NCI-H2171 treated with DMSO at 0.1 percent for 48 hours (cell line): ENCODE data around the gene CAMK1D.
"Not testable (repeated sequence)": the region's sequence is repeated elsewhere in the genome, so short reads cannot be mapped to it uniquely, and the experiment has no call there.

Experiments used
- DNase-seq: peaks from one replicate; lab custom pipeline; 2025; lab: John Stamatoyannopoulos, UW

CAMK1D gene

DNA sequence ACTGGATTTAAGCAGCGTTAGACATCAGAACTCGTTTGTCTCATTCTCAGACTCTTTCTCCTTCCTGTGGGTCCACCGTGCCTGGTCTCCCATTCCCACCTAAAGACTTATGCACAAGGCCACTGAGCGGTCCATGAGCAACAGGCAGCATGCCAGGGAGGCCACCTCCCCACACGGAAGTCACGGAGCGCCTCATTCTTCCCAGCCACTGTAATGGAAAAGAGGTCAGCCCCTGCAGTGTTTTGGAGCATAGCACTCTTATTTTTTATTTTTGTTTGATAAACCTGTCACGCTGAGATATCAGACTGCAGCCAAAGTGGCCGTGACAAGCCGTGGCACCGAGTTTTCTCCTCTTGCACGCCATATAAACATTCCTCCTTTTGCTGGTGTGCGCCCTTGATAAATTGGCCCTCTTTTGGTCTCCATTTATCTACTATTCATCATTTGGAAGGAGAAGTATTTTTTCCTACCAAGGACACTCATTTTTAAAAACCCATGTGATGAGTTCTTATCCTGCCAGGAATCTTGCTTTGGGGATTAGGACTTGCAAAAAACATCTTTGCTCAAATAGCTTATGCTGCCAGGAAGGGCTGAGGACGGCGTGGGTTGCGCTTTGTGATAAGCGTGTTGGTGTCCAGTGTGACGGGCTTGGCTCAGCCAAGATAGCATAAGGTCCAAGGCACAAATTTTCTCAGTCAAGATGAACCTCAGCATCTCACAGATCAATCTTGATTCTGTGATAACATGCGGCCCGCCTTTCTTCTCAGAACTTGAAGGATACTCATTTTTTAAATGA lies 446.2 kb downstream of the CAMK1D start:
- DNase-seq: no peak

- peak; percentile 60 for DNase-seq
Measured at GRCh38 chr10:12796401-12797160, 447.2 kb downstream of the CAMK1D start.

GRCh38 chr10:12797471-12798262 lies 448.3 kb downstream of the CAMK1D start:
- peak; percentile 25 for DNase-seq

DNA sequence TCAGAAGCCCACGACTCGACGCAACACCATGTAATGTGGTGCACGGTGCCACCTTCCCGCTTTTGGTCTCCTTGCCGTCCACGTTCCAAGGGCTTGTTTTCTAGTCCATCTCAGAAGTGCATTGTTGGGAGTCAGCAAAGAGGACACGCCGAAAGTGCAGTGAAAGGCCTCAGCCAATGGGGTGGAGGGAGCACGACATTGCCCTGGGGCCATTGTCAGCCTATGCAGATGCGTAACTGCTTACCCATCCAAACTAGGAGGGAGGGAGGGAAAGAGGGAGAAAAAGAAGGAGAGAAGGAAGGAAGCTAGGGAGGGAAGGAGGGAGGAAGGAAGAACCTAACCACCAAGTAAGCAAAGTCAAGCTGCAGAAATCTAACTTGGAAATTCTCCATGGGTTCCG lies 449.8 kb downstream of the CAMK1D start:
- DNase-seq: no peak

- DNase-seq: peak; percentile 16
Measured at GRCh38 chr10:12799714-12800113, 450.4 kb downstream of the CAMK1D start.

DNA sequence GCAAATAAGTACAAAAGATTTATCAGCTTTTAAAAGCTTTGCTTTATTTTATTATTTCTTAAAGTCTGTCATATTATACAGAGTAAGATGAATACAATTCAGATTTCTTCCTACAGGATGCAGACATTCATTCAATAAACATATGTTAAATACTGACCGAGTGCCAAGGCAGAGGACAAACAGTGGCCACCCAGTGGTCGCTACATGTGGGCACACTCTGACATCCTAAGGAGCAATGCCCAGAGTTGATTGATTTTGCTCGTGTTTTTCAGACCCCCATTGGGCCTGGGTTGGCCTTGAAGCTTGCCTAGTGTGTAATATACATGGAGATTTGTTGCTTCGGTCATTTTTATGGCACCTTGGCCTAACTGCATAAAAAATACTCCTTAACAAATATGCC lies 451.0 kb downstream of the CAMK1D start:
- DNase-seq: no peak

- DNase-seq: no peak
Measured at GRCh38 chr10:12801214-12802087, 452.1 kb downstream of the CAMK1D start.

DNA sequence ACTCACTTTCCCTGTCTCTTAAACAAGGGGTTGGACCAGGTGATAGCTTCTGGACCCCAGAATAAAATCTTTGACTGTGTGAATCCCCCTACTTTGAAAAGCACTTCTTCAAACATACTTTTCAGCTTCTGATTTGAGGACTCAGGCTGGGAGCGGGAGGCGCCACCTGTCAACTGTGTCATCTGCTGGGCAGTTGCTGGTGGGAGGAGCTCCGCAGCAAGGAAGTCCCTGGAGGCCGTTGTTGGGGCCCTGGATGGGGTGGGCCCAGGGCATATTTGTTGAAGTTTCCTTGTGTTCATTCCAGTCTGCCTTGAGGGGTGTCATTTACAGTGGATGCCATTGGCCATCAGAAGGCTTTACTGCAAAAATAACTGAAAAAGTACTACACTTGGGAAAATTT lies 454.4 kb downstream of the CAMK1D start:
- peak; percentile 21 for DNase-seq

- no peak for DNase-seq
Measured at GRCh38 chr10:12806228-12807095, 457.1 kb downstream of the CAMK1D start.

- no peak for DNase-seq
Measured at GRCh38 chr10:12807096-12807755, 457.9 kb downstream of the CAMK1D start.

- no peak for DNase-seq
Measured at GRCh38 chr10:12808014-12808613, 458.8 kb downstream of the CAMK1D start.

DNA sequence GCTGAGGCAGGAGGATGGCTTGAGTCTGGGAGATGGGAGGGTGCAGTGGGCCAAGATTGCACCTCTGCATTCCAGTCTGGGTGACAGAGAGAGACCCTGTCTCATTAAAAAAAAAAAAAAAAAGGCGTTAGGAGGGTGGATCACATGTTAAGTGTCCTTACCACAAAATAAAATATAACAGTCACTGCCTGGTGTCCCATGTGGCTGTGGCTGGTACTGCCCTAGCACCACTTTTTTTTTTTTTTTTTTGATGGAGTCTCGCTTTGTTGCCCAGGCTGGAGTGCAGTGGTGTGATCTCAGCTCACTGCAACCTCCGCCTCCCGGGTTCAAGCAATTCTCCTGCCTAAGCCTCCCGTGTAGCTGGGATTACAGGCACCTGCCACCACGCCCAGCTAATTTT lies 460.7 kb downstream of the CAMK1D start:
- DNase-seq: not testable (repeated sequence)

DNA sequence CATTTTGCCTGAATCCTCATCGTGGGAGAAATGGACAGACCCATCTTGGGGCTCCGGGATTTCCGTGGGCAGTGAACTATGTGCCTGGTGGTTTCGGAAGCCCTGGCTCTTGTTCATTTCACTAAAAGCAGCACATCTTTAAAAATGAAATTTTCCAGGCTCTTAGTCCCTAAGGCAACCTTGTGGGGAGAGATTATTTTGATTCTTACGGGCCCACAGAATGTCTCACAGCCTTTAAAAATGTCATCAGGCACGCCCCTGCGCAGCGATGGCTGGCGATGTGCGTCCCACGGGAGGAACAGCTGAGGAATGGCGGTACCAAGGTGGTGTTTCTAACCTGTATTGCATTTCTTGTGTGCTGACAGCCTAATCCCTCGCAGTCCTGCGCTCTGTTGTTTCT lies 462.5 kb downstream of the CAMK1D start:
- DNase-seq: no peak

DNA sequence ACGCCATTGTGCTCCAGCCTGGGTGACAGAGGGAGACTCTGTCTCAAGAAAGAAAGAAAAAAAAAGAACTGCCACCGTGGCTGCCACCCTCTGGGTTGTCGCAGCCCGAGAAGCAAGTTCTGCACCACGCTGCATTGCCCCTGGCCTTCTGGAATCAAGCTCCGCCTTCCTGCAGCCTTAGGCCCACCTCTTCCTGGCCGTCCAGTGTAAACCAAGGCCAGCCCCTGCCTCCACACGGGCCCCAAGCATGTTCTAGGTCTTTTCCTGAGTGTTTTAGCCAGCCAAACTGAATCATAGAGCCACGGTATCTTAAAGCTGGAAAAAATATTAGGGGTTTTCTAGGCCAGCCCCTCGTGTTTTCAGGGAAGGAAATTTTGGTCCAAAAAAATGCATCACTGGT lies 463.2 kb downstream of the CAMK1D start:
- no peak for DNase-seq

GRCh38 chr10:12814166-12814565 lies 464.8 kb downstream of the CAMK1D start:
- DNase-seq: no peak

- no peak for DNase-seq
Measured at GRCh38 chr10:12819071-12819470, 469.7 kb downstream of the CAMK1D start.

DNA sequence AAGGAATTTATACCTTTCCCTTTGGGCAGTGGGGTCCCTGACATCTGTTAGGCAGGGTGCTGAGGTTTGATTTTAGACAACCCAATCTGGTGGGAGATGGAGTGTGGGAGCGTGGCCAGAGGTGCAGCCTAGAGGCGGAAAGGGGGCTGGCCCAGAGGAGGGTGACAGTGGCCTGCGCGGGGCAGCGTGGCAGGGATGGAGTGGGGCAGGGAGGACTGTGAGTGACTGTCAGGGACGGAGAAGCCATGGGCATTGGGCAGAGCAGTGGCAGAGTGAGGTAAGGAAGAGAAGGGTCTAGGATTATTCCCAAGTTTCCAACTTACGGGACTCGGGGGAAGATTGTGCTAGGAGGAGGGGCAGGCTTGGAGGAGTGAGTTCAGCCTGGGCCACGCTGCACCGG lies 470.3 kb downstream of the CAMK1D start:
- DNase-seq: no peak

DNA sequence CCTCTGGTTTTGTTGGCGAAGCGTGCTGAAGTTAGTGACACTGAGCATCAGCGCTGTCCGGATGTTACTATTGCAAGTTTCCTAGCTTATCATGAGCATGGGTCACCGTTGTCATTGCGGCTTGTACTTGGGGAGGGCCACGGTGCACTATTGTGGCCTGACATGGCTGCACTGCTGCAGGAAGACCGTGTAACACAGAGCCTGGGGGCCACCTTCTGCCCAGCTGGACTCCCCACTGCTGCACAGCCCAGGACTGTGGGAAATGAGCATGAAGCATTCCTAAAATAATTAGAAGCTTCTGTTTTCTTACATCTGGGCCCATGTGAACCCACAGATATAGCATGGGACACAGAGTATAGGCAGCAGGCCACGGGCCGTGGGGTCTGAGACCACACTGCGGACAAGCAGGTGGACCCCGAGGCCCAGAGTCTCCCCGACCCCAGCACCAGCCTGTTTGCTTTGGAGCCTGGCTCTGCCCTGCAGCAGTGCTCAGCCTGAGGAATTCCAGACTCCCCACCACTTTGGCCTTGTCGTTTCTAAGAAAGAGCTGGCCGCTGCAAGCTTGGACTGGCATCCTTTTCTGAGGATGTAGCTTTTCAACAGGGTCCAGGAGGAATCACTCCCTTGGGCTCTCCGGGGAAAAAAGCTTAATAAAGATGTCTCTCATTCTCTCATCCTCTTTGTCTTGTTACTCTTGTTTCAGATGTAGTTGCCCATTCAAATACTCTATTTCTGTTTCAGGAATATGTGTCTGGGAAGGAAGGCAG lies 473.0 kb downstream of the CAMK1D start:
- no peak for DNase-seq

DNA sequence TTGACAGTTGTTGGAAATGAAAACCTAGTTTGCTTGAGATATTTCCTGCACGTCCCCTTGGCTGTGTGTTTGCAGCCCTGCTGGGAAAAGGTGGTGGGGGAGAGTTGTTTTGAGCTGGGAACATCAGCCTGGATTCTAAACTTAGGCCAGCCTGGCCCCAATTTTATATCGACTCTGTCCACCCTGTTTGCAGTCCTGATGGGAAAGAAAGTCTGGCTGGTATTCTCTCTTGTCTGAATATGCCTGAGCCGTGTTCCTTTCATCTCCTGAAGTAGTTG lies 473.5 kb downstream of the CAMK1D start:
- DNase-seq: no peak
